GM12864 (cell line): ENCODE data around the gene BCKDHB.
"Not testable (repeated sequence)": the region's sequence is repeated elsewhere in the genome, so short reads cannot be mapped to it uniquely, and the experiment has no call there.

Experiments
- DNase-seq: peaks from one replicate; pipeline ENCODE4 v3.0.0-alpha.2; 2011; ENCODE audit warnings: low read depth
- H3K4me3 ChIP-seq: 2 replicates; pipeline ENCODE4 v1.5.1; 2011; ENCODE audit warnings: mild to moderate bottlenecking, low read depth, low read length, control low read depth
- CTCF ChIP-seq: IDR thresholded peaks from 2 replicates; pipeline ENCODE4 v1.5.1; 2011; ENCODE audit warnings: low read depth, mild to moderate bottlenecking, moderate library complexity, low read length, control low read depth, inconsistent platforms; ENCODE audit errors: missing control alignments

The BCKDHB gene

DNA sequence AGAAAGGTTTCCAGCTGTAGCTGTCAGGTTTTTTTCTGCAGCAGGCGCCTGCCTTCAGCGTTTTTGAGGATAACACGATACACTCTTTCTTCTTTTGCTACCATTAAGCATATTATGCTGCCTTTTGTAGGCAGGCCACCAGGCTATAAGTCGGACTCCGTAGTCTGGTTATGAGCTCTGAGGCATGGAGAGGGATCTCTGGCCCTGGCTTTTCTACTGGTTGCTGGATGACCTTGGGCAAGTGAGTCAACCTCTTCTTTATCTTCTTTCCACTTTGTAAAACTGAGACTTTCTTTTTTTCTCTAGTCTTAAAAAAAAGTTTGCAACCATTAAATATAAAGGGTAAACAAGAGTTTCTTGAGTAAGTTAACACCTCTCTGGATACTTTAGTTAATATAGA, 120.2 kb downstream of the BCKDHB start:
- TF ChIP-seq CTCF = no peak
- no peak for DNase-seq

DNA sequence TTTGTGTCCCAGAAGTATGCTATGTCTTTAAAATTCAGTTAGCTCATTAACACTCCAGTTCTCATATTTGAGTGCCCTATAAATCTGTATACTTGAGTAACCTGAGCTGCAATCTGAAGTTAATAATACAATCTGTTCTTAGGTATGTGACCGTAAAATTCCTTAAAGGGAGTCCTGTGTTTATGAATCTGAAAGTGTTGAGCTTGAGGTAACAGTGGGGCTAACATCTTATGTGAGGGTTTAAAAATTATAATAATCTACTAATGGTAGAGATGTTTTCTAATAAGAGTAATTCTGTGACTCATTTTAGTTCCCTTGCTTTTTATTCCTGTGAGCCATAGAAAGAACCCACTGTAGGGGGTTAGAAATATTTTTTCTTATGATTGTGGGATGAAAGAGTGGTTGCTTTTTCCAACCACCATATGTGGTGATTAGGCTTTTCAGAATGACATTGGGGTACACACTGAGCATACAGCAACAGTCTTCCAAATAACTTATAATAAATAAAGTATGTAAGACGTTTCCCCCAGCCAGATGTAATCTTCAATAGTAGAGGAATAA, 121.2 kb downstream of the BCKDHB start:
- no peak for DNase-seq
- TF ChIP-seq CTCF = no peak
- H3K4me3 ChIP-seq = no peak overlapping the region

More for the DNA sequence above, 120.2 kb downstream of the BCKDHB start:
- no peak overlapping the region for H3K4me3 ChIP-seq

GRCh38 chr6:80233262-80233661, 126.8 kb downstream of the BCKDHB start:
- TF ChIP-seq CTCF = no peak
- DNase-seq = no peak
- H3K4me3 ChIP-seq = no peak overlapping the region

GRCh38 chr6:80233958-80234357, 127.5 kb downstream of the BCKDHB start:
- no peak overlapping the region for H3K4me3 ChIP-seq
- no peak for DNase-seq
- no peak for TF ChIP-seq CTCF

GRCh38 chr6:80234401-80234800, 127.9 kb downstream of the BCKDHB start:
- no peak for DNase-seq
- TF ChIP-seq CTCF = no peak

DNA sequence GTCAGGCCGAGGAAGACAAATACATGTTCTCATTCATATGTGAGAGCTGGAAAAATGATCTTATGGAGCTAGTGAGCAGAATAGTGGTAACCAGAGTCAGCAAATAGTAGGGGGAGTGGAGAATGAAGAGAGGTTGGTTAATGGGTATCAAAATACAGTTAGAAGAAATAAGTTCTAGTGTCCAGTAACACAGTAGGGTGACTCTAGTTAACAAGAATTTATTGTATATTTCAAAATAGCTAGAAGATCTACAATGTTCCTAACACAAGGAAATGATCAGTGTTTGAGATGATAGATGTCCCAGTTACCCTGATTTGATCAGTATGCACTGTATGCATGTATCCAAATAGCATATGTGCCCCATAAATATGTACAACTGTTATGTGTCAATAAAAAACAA, 128.4 kb downstream of the BCKDHB start:
- DNase-seq = no peak
- H3K4me3 ChIP-seq = no peak overlapping the region
- no peak for TF ChIP-seq CTCF

More at GRCh38 chr6:80234401-80234800, 127.9 kb downstream of the BCKDHB start:
- no peak overlapping the region for H3K4me3 ChIP-seq

GRCh38 chr6:80235647-80236046, 129.2 kb downstream of the BCKDHB start:
- H3K4me3 ChIP-seq = no peak overlapping the region
- DNase-seq = no peak
- TF ChIP-seq CTCF = no peak

DNA sequence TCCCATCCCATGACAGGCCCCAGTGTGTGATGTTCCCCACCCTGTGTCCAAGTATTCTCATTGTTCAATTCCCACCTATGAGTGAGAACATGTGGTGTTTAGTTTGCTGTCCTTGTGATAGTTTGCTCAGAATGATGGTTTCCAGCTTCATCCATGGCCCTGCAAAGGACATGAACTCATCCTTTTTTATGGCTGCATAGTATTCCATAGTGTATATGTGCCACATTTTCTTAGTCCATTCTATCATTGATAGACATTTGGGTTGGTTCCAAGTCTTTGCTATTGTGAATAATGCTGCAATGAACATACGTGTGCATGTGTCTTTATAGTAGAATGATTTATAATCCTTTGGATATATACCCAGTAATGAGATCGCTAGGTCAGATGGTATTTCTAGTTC, 132.3 kb downstream of the BCKDHB start:
- not testable (repeated sequence) for H3K4me3 ChIP-seq, DNase-seq
